Transverse colon (tissue), 4 donors: ENCODE results near the gene AVPR1B.

Experiments used
- EP300 ChIP-seq: sonication (generic); formaldehyde crosslinking; IDR thresholded peaks from one replicate; pipeline ENCODE4 v1.6.1; 2017; ENCODE audit warnings: antibody characterized with exemption, low read depth
- POLR2A ChIP-seq: fragments of 450-650 bp; IDR thresholded peaks from one replicate; pipeline ENCODE4 v1.6.1; 2016; ENCODE audit warnings: antibody characterized with exemption, mild to moderate bottlenecking, moderate library complexity
- POLR2AphosphoS5 ChIP-seq, 3 donors: sonication (generic); formaldehyde crosslinking; IDR thresholded peaks; one replicate each; pipeline ENCODE4 v1.6.1; 2016; ENCODE audit warnings: antibody characterized with exemption in 3 of 3
- TF ChIP-seq, protein P1 (sequence below), 5 experiments: fragments of 200-600 bp in 3 of 5; fragments of 450-650 bp in 2 of 5; sonication (generic) in 3 of 5; IDR thresholded peaks; 1 replicate in 2 of 5; 2 replicates in 3 of 5; pipeline ENCODE4 v1.5.1; 2016 to 2017; ENCODE audit warnings: antibody characterized with exemption in 5 of 5, inconsistent platforms in 3 of 5, mild to moderate bottlenecking in 2 of 5, moderate library complexity in 1 of 5

DNA sequence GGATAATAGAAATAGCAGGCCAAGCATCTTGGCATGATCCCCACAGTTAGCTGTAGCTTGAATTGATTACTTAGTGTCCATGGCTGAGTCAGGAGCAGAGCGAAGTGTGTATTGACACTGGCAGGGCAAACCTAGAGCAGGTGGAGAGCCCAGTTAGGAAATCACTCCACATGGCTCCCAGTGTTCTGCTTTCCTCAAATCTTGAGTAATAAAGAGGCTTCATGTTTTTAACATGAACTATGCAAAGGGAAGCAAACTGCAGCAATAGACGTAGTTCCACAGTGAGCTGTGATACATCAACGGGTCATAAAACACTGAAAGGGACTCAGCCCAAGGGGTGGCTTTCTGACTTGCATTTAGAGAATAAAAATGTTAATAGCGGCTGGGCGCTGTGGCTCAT lies 35.3 kb downstream of the AVPR1B start:
- TF ChIP-seq, protein P1, sequence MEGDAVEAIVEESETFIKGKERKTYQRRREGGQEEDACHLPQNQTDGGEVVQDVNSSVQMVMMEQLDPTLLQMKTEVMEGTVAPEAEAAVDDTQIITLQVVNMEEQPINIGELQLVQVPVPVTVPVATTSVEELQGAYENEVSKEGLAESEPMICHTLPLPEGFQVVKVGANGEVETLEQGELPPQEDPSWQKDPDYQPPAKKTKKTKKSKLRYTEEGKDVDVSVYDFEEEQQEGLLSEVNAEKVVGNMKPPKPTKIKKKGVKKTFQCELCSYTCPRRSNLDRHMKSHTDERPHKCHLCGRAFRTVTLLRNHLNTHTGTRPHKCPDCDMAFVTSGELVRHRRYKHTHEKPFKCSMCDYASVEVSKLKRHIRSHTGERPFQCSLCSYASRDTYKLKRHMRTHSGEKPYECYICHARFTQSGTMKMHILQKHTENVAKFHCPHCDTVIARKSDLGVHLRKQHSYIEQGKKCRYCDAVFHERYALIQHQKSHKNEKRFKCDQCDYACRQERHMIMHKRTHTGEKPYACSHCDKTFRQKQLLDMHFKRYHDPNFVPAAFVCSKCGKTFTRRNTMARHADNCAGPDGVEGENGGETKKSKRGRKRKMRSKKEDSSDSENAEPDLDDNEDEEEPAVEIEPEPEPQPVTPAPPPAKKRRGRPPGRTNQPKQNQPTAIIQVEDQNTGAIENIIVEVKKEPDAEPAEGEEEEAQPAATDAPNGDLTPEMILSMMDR (IDR thresholded peaks at IDR 0.05): no peak
- TF ChIP-seq POLR2A: no peak
- TF ChIP-seq EP300: no peak
- no peak for TF ChIP-seq POLR2AphosphoS5 (IDR thresholded peaks at IDR 0.05)
